GM12878 (cell line): Measurements from ENCODE around the gene PRR23A. TPM values are rescaled to one million over a fixed set of nuclear protein-coding genes. Genes with fewer than 3 reads are reported as not detected.

Experiments
- ATAC-seq: fragments of 200-7000 bp; cut with Tn5 transposase; 3 replicates; pipeline ENCODE4 v1.9.1; 2020; ENCODE audit warnings: mild to moderate bottlenecking, moderate library complexity
- BruUV-seq: library from RNA; stranded (reverse); fragments of 400-500 nt; replicated peaks from 2 replicates; lab custom pipeline; 2021; lab: Mats Ljungman, UMichigan
- CTCF ChIA-PET: fragments of 300-600 bp; sonication (Branson Sonifier 250); formaldehyde crosslinking; extraction: SDS; loops from one replicate; lab custom pipeline; 2021; ENCODE audit warnings: inconsistent platforms; lab: Yijun Ruan, JAX
- POLR2A ChIA-PET: fragments of 350-600 bp; formaldehyde crosslinking; extraction: SDS; loops from one replicate; lab custom pipeline; 2021; ENCODE audit warnings: inconsistent platforms; lab: Charles Lee
- RAD21 ChIA-PET: fragments of 300-600 bp; sonication (Branson Sonifier 250); formaldehyde crosslinking; loops from one replicate; lab custom pipeline; 2023; ENCODE audit warnings: antibody characterized with exemption; ENCODE audit not compliant: unreplicated experiment; lab: Charles Lee
- SMC1A ChIA-PET: fragments of 300-600 bp; sonication (Branson Sonifier 250); formaldehyde crosslinking; loops from one replicate; lab custom pipeline; 2023; ENCODE audit not compliant: unreplicated experiment, uncharacterized antibody; lab: Charles Lee
- DNase-seq: peaks from one replicate; pipeline ENCODE4 v3.0.0-alpha.2; 2011; ENCODE audit warnings: low read depth, low spot score
- FAIRE-seq: peaks from 3 replicates; lab custom pipeline; 2011; peaks lifted over from hg19 to GRCh38; lab: Jason Lieb, UNC
- H2AFZ ChIP-seq: 2 replicates; pipeline ENCODE4 v1.6.0; 2011; ENCODE audit warnings: low read depth, low read length, control low read depth; ENCODE audit not compliant: control insufficient read depth
- H3K27ac ChIP-seq: 2 replicates; pipeline ENCODE4 v1.5.1; 2011; ENCODE audit warnings: control low read depth; ENCODE audit not compliant: control insufficient read depth, insufficient read depth
- H3K27me3 ChIP-seq, 2 experiments: replicated peaks in 1 of 2; 2 replicates each; pipeline versions ENCODE4 v1.6.0 to v1.6.1; 2011; ENCODE audit warnings: low read length in 1 of 2; ENCODE audit not compliant: control insufficient read depth in 2 of 2, insufficient read depth in 2 of 2
- H3K36me3 ChIP-seq, 2 experiments: 2 replicates each; pipeline ENCODE4 v1.5.1; 2011; ENCODE audit warnings: low read length in 1 of 2; ENCODE audit not compliant: control insufficient read depth in 2 of 2, insufficient read depth in 2 of 2
- H3K4me1 ChIP-seq: 2 replicates; pipeline ENCODE4 v1.6.1; 2011; ENCODE audit warnings: mild to moderate bottlenecking, low read length, moderate library complexity, mixed read lengths; ENCODE audit not compliant: control insufficient read depth, insufficient read depth
- H3K4me2 ChIP-seq: 2 replicates; pipeline ENCODE4 v1.6.0; 2011; ENCODE audit warnings: control low read depth; ENCODE audit not compliant: control insufficient read depth, insufficient read depth
- H3K4me3 ChIP-seq: fragments of 200-600 bp; sonication (generic); 2 replicates; pipeline ENCODE4 v1.5.1; 2016
- H3K79me2 ChIP-seq: 2 replicates; pipeline ENCODE4 v1.6.0; 2011; ENCODE audit warnings: low read length; ENCODE audit not compliant: control insufficient read depth, insufficient read depth
- H3K9ac ChIP-seq: 2 replicates; pipeline ENCODE4 v1.8.0; 2011; ENCODE audit warnings: low read length, control low read depth, mixed read lengths; ENCODE audit not compliant: control insufficient read depth, insufficient read depth
- H3K9me3 ChIP-seq: replicated peaks from 3 replicates; pipeline ENCODE4 v1.5.1; 2011; ENCODE audit warnings: mild to moderate bottlenecking, low read length; ENCODE audit not compliant: control insufficient read depth, insufficient read depth
- H4K20me1 ChIP-seq: 2 replicates; pipeline ENCODE4 v1.6.0; 2011; ENCODE audit not compliant: control insufficient read depth, insufficient read depth
- BACH1 ChIP-seq: fragments of 450-650 bp; IDR thresholded peaks from 2 replicates; pipeline ENCODE4 v1.6.1; 2017; ENCODE audit warnings: mild to moderate bottlenecking, borderline replicate concordance
- BCL11A ChIP-seq: IDR thresholded peaks from 2 replicates; pipeline ENCODE4 v1.6.1; 2011; ENCODE audit warnings: low read depth, low read length
- GATAD2B ChIP-seq: fragments of 450-650 bp; conservative IDR thresholded peaks from 2 replicates; pipeline ENCODE4 v1.6.1; 2017; ENCODE audit warnings: low read depth, mild to moderate bottlenecking, moderate library complexity
- HDAC2 ChIP-seq: fragments of 200-600 bp; sonication (generic); IDR thresholded peaks from 2 replicates; pipeline ENCODE4 v1.6.1; 2017
- HDAC6 ChIP-seq: fragments of 200-600 bp; sonication (generic); IDR thresholded peaks from one replicate; pipeline ENCODE4 v1.8.0; 2017; ENCODE audit warnings: antibody characterized with exemption; ENCODE audit not compliant: unreplicated experiment
- IKZF1 ChIP-seq: fragments of 450-650 bp; conservative IDR thresholded peaks from 2 replicates; pipeline ENCODE4 v1.6.1; 2017; ENCODE audit warnings: antibody characterized with exemption, mild to moderate bottlenecking
- IKZF2 ChIP-seq, 2 experiments: fragments of 450-650 bp; IDR thresholded peaks; 2 replicates each; pipeline ENCODE4 v1.6.1; 2017; ENCODE audit warnings: mild to moderate bottlenecking in 2 of 2, moderate library complexity in 2 of 2
- IRF4 ChIP-seq: IDR thresholded peaks from 2 replicates; pipeline ENCODE4 v1.6.1; 2011; ENCODE audit warnings: low read depth, low read length
- MTA2 ChIP-seq: fragments of 450-650 bp; IDR thresholded peaks from 2 replicates; pipeline ENCODE4 v1.6.1; 2016; ENCODE audit warnings: low read depth, mild to moderate bottlenecking, moderate library complexity
- POLR2A ChIP-seq: IDR thresholded peaks from 2 replicates; pipeline ENCODE4 v1.6.1; 2011; ENCODE audit warnings: low read depth, mild to moderate bottlenecking, low read length
- RAD51 ChIP-seq: fragments of 450-650 bp; IDR thresholded peaks from 2 replicates; pipeline ENCODE4 v1.6.1; 2016; ENCODE audit warnings: moderate library complexity, mild to moderate bottlenecking, inconsistent platforms
- SUPT20H ChIP-seq: IDR thresholded peaks from 2 replicates; pipeline ENCODE4 v1.6.1; 2011; ENCODE audit warnings: low read depth, mild to moderate bottlenecking, low read length, moderate library complexity, borderline replicate concordance; ENCODE audit not compliant: control insufficient read depth
- WGBS: methylation state at CpG from one replicate; pipeline ENCODE4 v1.1.6; 2016; ENCODE audit warnings: low lambda C conversion rate; ENCODE audit not compliant: insufficient replicate concordance, insufficient coverage; ENCODE audit errors: missing lambda C conversion rate; 5-methylcytosine and 5-hydroxymethylcytosine counted together
- in situ Hi-C: fragments of 300-500 bp; cut with MboI; formaldehyde crosslinking; loops from 9 replicates; pipeline ENCODE4 v1.14.3; 2018; ENCODE audit warnings: mixed read lengths
- intact Hi-C: fragments of 100-400 bp; cut with micrococcal nuclease; formaldehyde crosslinking; loops from one replicate; pipeline ENCODE4 v1.14.2; 2022; ENCODE audit not compliant: unreplicated experiment
- polyA plus RNA-seq, 11 experiments: library from polyadenylated mRNA; depleted of rRNA in 4 of 11; unstranded in 6 of 11; stranded (reverse) in 5 of 11; fragments of >200 nt; fragmentation: Nextera tagmentation in 4 of 11; fragmentation: Illumina TruSeq in 1 of 11; extraction: Ambion mirVana in 4 of 11; extraction: Trizol in 1 of 11; gene quantifications; 1 replicate in 1 of 11; 2 replicates in 10 of 11; pipeline versions ENCODE4 v1.2.1 to v1.2.3, GENCODE V29; 2011 to 2016; ENCODE audit warnings: inconsistent platforms in 2 of 11, missing spikeins in 2 of 11, low read depth in 1 of 11
- total RNA-seq, 4 experiments: library from RNA; depleted of rRNA in 3 of 4; stranded (reverse); fragments of >200 nt in 3 of 4; fragmentation: Illumina TruSeq in 1 of 4; extraction: Trizol in 1 of 4; gene quantifications; 2 replicates each; pipeline versions ENCODE4 v1.2.1 to v1.2.3, GENCODE V29; 2013 to 2021
- TF ChIP-seq, protein P1 (sequence below): IDR thresholded peaks from 2 replicates; pipeline ENCODE4 v1.6.1; 2011; ENCODE audit warnings: borderline replicate concordance, low read depth, mild to moderate bottlenecking, moderate library complexity, mixed read lengths, low read length; ENCODE audit not compliant: insufficient read depth; ENCODE audit errors: extremely low read length
- TF ChIP-seq, protein P2 (sequence below): fragments of 450-650 bp; IDR thresholded peaks from 2 replicates; pipeline ENCODE4 v1.6.1; 2016; ENCODE audit warnings: mild to moderate bottlenecking

The PRR23A gene
- total and polyA plus RNA-seq, 10 of the 15 experiments (the other 5 are each of a cell fraction or from before 2014, with no cell fraction given): not detected

DNA sequence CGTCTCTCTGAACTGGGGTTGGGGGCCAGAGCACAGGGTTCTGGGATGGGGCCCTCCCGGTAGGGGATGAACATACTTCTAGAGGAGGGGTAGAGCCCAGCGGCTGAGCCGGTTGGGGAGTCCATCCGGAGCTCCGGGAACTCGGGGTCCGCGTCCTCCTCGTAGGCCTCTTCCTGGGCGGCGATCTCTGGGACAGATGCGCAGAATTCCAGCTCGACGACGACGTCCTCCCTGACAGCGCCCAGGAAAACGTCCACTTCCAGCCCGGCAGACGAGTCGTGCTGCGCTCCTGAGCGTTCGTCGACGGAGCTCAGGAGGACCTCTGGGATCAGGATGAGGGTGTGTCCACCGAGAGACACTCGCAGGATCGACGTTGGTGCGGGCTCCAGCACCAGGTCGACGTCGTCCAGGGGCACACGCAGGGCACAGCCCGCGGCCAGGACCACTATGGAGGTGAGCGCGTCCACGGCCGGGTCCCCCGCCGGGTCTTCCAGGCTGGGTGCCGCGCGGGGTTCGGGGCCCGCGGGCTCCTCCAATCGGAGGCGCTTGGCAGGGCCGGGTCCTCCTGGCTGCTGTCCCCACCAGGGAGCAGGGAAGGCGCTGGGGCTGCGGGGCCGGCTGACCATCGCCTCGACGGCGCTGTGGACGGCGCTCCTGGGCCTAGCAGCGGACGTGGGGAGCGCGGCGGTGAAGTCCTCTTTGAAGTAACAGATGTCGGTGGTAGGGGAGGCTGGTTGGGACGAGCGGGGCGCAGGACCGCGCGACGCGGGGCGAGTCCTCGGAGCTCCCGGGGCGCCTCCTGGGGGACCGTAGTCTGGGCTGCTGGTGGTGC, 14.2 kb upstream of the PRR23A start:
- CTCF ChIA-PET: no interaction called here
- 91% methylated on average over 72 of the region's 81 CpGs for WGBS
- no TSS peak for BruUV-seq
- no peak overlapping the region for H3K4me2 ChIP-seq
- H3K4me3 ChIP-seq: no peak overlapping the region
- RAD21 ChIA-PET: no interaction called here
- H3K27ac ChIP-seq: no peak overlapping the region
- no peaks in the 10 kb centered on the region for H4K20me1 ChIP-seq
- no peaks in the 10 kb centered on the region for H3K4me1 ChIP-seq
- intact Hi-C loops (no loop called here), in situ Hi-C loops (no loop called here)
- H3K79me2 ChIP-seq: no peaks in the 10 kb centered on the region
- POLR2A ChIA-PET: no interaction called here
- H2AFZ ChIP-seq: no peak overlapping the region
- no peaks in the 10 kb centered on the region for H3K36me3 ChIP-seq
- SMC1A ChIA-PET: no interaction called here
- no peaks in the 10 kb centered on the region for H3K27me3 ChIP-seq
- no peak for ATAC-seq
- H3K9ac ChIP-seq: no peak overlapping the region
- DNase-seq: no peak
- H3K9me3 ChIP-seq: no peaks in the 10 kb centered on the region; the same call in 2 of the 3 replicates
- FAIRE-seq: no peak
- TF ChIP-seq MTA2 (no peak), SUPT20H (no peak), POLR2A (no peak)

DNA sequence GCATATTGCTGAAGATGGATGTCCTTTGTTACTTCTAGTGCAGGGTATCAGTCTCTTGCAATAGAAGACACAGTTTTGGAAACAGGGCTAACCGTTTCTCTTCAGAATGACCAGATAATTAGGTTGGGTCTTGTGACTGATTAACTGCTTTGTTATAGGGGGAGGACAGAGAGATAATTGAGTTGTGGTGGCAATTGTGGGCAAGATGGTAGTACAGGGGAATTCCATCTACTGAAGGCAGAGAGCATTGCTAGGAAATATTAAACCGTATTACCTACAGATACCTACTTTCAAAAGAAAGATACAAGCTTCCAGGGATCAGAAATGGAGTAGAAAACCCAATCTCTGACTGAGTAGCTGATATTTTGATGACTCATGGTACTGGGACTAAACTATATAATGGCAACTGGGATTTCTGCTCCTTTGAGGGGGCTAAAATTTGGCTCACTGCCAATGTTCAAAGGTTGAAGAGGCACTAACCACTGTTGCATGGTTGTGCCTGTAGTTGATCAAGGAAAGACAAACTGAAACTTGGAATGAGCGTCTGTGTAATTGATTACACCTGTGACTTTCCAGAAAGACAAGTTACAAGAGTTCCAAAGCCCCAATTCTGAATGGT, 10.5 kb upstream of the PRR23A start:
- FAIRE-seq (no peak), ATAC-seq (peak; percentile 95), DNase-seq (peak; percentile 55)
- H3K27ac ChIP-seq: no peak overlapping the region
- no peaks in the 10 kb centered on the region for H3K27me3 ChIP-seq
- no peak overlapping the region for H3K4me2 ChIP-seq
- intact Hi-C loops: no loop called here
- no peak overlapping the region for H3K4me3 ChIP-seq
- SMC1A ChIA-PET: interaction anchor here (1.1 to 1.4 kb wide), 2 partner anchors 88 to 93 kb away, joined by 3 read pairs; no protein-coding TSS in a partner anchor
- RAD21 ChIA-PET: no interaction called here
- no peak overlapping the region for H3K9ac ChIP-seq
- H4K20me1 ChIP-seq: no peaks in the 10 kb centered on the region
- no TSS peak for BruUV-seq
- POLR2A ChIA-PET: no interaction called here
- H2AFZ ChIP-seq: no peak overlapping the region
- H3K9me3 ChIP-seq: no peaks in the 10 kb centered on the region; the same call in 2 of the 3 replicates
- no peaks in the 10 kb centered on the region for H3K4me1 ChIP-seq
- in situ Hi-C loops: no loop called here
- H3K79me2 ChIP-seq: no peaks in the 10 kb centered on the region
- no peaks in the 10 kb centered on the region for H3K36me3 ChIP-seq
- CTCF ChIA-PET: no interaction called here
- 13% methylated on average over 3 of the region's 3 CpGs for WGBS
- TF ChIP-seq, protein P1, sequence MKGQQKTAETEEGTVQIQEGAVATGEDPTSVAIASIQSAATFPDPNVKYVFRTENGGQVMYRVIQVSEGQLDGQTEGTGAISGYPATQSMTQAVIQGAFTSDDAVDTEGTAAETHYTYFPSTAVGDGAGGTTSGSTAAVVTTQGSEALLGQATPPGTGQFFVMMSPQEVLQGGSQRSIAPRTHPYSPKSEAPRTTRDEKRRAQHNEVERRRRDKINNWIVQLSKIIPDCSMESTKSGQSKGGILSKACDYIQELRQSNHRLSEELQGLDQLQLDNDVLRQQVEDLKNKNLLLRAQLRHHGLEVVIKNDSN: no peak
- no peak for TF ChIP-seq IRF4
- TF ChIP-seq HDAC6: no peak
- peak; percentile 99 for TF ChIP-seq MTA2
- no peak for TF ChIP-seq HDAC2
- TF ChIP-seq IKZF1: peak; percentile 80
- TF ChIP-seq SUPT20H: no peak
- no peak for TF ChIP-seq GATAD2B
- TF ChIP-seq, protein P2, sequence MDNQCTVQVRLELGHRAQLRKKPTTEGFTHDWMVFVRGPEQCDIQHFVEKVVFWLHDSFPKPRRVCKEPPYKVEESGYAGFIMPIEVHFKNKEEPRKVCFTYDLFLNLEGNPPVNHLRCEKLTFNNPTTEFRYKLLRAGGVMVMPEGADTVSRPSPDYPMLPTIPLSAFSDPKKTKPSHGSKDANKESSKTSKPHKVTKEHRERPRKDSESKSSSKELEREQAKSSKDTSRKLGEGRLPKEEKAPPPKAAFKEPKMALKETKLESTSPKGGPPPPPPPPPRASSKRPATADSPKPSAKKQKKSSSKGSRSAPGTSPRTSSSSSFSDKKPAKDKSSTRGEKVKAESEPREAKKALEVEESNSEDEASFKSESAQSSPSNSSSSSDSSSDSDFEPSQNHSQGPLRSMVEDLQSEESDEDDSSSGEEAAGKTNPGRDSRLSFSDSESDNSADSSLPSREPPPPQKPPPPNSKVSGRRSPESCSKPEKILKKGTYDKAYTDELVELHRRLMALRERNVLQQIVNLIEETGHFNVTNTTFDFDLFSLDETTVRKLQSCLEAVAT: peak; percentile 32; the same call in 1 of the 2 replicates
- TF ChIP-seq RAD51: peak; percentile 44; the same call in 1 of the 2 replicates
- TF ChIP-seq IKZF2 (IDR thresholded peaks at IDR 0.05): peak; percentile 64 to 81
- 0 out of 2 replicates have a peak, but pooled peaks have one; percentile 33 for TF ChIP-seq BACH1
- TF ChIP-seq BCL11A: peak; percentile 80; the same call in 1 of the 2 replicates
